GM21717 (cell line): ENCODE measurements around the gene VIT.
A peak's percentile ranks its signal among the peaks of the same experiment; 100 is the strongest.

Source experiments
- ATAC-seq: cut with Tn5 transposase; IDR thresholded peaks from one replicate; pipeline ENCODE4 v1.9.1; 2021; ENCODE audit warnings: mild to moderate bottlenecking, moderate library complexity; ENCODE audit not compliant: unreplicated experiment

Gene VIT

GRCh38 chr2:36854241-36854640 is 157.7 kb downstream of the VIT start:
- ATAC-seq = no peak

GRCh38 chr2:36855429-36855828 is 158.9 kb downstream of the VIT start:
- ATAC-seq = no peak

GRCh38 chr2:36857713-36858112 is 161.2 kb downstream of the VIT start:
- no peak for ATAC-seq

- ATAC-seq = peak; percentile 63
Measured at GRCh38 chr2:36858551-36859365, 162.3 kb downstream of the VIT start.

GRCh38 chr2:36859366-36859792 is 162.9 kb downstream of the VIT start:
- ATAC-seq = peak; percentile 11

- ATAC-seq = no peak
Measured at GRCh38 chr2:36861896-36862295, 165.4 kb downstream of the VIT start.
